Fibroblast of peridontal ligament (primary cell): Measurements from ENCODE around the gene FBXO33.

Experiments used
- DNase-seq: peaks from one replicate; pipeline ENCODE4 v3.0.0-alpha.2; 2010; ENCODE audit errors: extremely low read depth

FBXO33 gene

DNA sequence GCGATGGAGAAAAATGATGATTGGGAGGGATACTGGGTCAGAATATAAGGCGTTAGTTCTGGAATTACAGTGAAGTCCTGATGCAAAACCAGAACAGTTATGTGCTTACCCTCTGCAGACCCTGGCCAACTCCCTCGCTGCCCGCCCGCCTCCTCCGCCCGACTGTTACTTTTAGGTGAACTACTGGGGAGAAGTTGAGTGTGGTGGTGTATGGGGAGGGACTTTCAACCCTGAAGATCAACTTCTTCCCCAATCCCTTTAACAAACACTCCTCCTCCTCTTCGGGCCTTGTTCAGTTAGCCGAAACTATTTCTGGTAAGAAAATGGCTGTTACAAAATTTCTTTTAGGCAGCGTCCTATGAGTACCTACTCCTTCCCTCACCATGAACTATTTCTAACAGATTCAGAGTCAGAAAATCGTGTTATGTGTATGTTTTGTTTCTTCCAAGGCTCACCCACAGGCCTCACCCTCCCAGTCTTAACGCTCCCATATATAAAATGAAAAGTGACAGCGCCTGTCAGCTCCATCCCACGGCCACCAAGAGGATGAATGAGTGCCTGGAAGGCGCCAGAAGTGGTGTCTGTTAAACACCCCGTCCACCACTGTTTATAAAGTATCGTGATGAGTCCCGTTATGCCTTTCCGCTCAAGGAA is 1.3 kb downstream of the FBXO33 start:
- peak; percentile 16 for DNase-seq

DNA sequence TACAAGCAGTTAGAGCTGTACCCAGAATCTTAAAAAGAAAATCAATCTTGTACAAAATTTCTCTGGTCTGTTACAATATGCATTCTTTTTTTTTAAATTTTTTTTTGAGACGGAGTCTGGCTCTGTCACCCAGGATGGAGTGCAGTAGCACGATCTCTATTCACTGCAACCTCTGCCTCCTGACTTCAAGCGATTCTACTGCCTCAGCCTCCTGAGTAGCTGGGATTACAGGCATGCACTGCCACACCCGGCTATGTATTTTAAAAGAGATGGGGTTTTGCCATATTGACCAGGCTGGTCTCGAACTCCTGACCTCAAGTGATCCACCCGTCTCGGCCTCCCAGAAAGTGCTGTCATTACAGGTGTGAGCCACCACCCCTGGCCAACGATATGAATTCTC is 4.1 kb downstream of the FBXO33 start:
- no peak for DNase-seq

DNA sequence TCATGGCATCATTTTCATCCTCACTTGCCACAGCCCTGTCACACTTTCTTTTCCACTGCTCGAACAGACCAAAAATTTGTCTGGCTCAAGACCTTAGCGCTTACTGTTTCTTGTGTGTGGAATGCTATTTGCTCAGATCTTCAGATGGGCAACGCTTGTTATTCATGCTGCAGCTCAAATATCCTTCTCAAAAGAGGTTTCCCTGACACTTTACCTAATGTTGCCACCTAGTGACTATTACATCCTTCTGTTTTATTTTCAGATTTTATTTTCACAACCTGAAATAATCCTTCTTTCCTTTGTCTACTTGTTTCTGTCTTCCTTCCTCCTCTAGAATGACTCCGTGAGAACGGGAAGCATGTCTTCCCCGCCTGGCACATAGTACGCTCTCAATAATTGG is 5.6 kb downstream of the FBXO33 start:
- peak; percentile 75 for DNase-seq

DNA sequence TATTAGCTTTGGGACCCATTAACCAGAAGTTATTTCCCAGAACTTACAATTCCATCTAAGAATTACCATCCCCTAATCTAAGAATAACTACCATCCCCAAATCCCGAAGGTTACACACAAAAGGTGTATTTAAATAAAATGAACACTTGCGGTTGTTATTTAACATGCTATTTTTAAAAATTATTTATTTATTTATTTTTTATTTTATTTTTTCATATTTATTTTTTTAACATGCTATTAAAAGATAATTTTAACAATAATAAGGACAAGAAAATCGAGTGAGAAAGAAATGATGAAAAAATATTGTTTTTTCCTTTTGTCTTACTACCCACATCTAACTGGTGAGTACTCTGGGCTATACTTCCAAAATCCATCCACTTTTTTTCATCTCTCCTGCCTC is 6.3 kb downstream of the FBXO33 start:
- DNase-seq, result no peak

DNA sequence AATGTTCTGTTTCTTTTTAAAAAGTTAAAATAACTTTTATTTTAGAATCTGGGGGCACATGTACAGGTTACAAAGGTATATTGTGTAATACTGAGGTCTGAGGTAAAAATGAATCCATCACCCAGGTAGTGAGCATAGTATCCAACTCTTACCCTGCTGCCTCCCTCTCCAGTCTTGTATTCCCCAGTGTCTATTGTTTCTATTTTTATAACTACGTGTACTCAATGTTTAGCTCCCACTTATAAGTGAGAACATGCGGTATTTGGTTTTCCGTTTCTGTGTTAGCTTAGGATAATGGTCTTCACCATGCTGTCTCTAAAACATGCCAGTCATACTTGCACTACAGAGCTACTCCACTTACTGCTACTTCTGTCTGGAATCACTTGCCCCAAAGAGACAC is 8.4 kb downstream of the FBXO33 start:
- DNase-seq, result no peak

DNA sequence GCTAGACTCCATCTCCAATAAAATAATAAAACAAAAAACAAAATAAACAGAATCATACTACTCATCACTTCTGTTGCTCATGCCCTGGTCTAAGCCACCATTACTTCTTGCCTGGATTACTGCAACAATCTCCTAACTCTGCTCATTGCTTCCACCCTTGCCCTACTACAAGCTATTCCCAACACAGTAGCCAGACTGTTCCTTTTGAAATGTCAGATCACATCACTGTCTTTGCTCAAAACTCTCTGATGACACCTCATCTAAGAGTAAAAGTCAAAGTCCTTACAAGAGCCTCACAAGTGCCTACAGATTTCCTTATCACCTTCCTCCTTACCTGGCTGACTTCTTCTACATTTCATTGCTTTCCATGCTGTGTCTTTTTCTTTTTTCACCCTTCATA is 10.0 kb downstream of the FBXO33 start:
- no peak for DNase-seq

- DNase-seq, result no peak
Measured at GRCh38 chr14:39419272-39419671, 13.0 kb downstream of the FBXO33 start.

DNA sequence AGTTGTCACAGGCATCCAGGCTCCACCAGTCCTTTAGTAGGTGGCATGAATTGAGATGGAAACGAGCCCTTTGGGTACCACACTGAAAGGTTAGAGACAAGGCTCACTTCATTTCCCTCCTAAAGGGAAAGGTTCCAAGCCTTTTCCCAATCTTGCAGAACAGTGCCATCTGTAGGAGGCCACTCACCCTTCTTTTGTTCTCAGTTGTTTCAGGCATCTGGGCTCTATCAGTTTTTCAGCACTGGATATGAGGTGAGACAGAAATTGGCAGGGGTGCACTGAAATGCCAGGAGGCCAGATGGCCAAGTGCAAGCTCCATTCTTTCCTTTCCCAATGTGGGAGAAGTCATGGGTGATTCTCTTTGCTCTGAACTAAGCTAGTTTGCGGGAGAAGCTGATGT is 15.2 kb downstream of the FBXO33 start:
- DNase-seq, result peak; percentile 45

DNA sequence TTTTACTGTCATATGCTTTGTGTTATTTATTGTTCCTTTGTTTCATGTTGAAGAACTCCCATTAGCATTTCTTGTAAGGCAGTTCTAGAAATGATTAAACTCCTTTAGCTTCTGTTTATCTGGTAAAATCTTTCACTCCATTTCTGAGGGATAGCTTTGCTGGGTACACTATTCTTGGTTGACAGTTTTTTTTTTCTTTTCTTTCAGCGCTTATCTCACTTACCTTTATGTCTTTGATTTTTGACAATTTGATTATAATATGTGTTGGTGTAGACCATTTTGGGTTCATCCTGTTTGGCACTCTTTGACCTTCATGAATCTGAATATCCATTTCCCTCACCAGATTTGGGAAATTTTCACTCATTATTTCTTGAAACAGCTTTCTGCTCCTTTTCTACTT is 16.2 kb downstream of the FBXO33 start:
- DNase-seq, result no peak

DNA sequence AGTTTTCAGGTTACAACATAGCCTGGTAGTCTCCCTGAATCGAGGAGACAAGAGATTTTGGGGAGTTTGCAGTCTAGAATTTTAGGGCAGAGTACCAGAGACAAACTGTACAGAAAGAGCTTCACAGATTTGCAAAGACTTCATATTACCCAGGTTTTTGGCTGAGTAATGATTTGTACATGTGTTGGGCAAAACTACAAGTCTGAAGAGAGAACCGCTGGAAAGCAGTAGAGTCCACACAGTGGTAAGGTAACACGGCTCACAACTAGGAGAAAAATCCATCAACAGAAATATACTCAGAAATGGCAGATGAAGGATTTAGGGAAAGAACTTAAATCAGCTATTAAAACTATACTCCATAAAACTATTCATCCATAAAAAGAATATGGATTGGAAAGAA is 25.7 kb downstream of the FBXO33 start:
- DNase-seq, result no peak

DNA sequence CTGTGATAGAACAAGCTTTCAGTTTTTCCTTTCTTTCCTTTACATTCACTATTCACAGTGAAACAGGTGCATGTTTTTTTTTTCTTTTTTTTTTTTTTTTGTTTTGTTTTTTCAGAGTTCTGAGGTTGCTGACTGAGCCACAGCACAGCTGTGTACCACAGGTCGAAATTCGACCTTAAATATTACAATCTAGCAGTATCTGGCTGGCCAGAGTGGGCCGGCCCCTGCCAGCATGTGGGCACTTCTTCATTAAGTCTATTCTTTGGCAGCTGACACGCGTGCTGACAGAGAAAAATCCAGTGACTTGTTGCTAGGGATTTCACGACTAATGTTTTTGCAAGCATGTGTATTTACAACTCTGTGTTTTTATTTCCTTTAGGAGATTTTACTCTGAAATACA is 33.9 kb downstream of the FBXO33 start:
- DNase-seq, result no peak

- peak; percentile 59 for DNase-seq
Measured at GRCh38 chr14:39396448-39396847, 35.8 kb downstream of the FBXO33 start.

DNA sequence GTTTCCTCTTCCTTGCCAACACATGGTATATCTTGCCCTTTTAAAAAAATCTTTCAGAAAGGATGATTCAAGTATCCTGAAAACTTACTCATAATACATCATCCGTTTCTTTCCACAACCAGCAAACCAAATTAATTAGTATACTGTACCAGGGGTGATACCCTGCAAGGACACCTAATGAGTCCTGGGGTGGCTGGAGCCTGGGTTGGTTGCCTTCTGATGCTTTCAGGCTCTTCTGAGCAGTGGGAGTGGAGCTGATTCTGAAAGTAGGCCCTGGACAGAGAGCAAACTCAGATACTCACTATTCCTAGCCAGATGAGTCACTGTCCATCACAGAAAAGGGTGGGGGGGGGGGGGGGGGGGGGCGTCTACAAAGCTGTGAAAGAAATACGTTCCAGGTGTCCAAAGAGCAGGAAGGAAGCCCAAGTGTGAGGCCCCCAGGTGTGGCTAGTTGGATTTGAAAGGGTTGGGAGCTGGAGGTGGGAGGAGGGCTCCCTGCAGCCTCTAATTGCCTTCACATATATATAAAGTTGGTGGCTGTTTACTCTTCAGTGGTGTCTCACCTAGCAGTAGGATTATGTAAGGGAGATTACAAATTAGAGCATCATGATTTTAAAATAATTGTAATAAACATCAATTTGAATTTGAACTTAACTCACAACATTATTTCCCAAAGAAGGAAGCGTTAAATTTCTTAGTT is 36.5 kb downstream of the FBXO33 start:
- no peak for DNase-seq

GRCh38 chr14:39393289-39393688 is 38.9 kb downstream of the FBXO33 start:
- no peak for DNase-seq

DNA sequence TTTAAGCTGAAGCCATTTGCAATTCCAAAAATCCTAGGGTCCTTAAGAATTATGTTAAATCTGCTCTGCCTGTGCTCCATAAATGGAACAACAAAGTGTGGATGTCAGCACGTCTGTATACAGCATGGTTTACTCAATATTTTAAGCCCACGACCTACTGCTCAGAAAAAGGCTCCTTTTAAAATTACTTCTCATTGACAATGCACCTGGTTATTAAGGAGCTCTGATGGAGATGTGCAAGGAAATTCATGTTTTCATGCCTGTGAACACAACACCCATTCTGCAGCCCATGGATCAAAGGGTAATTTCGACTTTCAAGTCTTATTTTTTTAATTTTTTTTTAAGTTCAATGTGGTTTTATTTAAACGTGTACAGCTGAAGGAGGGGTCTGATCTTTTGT is 48.1 kb downstream of the FBXO33 start:
- no peak for DNase-seq

GRCh38 chr14:39383741-39384140 is 48.5 kb downstream of the FBXO33 start:
- no peak for DNase-seq

GRCh38 chr14:39383026-39383660 is 49.1 kb downstream of the FBXO33 start:
- DNase-seq, result no peak

DNA sequence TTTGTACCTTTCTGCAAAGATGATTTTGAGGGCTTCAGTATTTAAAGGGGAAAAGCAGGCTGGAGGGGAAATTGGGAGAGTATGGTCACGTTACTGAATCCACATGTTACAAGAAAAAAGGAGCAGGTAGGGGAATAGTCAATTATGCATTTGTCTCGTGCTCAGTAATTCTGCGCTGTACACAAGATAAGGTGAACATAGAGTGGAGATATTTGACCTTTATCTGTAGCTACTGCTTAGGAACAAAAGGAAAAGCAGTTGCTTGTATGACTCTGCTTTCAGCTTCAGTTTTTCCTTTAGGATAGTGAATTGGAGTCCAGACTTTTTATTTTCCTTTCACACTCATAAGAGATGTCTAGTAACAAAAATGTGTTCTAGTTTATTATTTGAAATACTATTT is 49.8 kb downstream of the FBXO33 start:
- no peak for DNase-seq

DNA sequence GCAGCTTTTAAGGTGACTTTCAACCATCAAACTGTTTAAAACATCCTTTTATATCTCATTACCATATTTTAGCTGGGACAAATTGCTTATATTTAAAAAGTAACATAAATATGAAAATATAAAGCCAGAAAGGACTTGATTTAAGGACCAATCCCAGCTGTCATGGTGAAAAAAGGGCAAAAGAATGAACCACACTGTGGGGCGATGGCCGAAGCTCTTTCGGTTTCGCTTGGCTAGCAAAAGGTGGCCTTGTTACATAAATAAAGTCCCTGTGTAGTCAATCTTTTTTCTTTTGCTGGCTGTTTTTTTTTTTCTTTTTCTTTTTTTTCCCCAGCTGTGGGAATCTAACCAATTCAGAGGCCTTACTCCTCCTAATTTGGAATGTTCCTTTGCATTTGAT is 50.9 kb downstream of the FBXO33 start:
- DNase-seq, result no peak

GRCh38 chr14:39376667-39377403 is 55.4 kb downstream of the FBXO33 start:
- peak; percentile 69 for DNase-seq

- peak; percentile 82 for DNase-seq
Measured at GRCh38 chr14:39374851-39375250, 57.4 kb downstream of the FBXO33 start.

DNA sequence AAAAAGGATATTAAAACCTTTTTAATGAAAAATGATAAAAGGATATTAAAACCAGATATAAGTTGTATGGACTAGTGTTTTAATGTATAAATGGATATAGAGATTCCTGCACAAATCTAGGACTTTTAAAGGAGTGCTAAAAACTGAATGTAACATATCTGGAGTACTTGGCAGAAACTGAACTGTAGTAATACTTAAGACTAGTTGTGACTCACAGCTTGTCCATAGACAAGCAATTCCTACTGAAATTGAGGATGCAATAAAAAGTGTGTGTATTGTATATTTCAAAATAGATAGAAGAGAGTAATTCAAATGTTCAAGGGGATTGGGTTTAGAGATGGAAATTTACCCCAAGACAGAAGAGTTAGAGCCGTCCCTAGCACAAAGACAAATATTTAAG is 59.6 kb downstream of the FBXO33 start:
- DNase-seq, result peak; percentile 64

- no peak for DNase-seq
Measured at GRCh38 chr14:39370415-39370814, 61.8 kb downstream of the FBXO33 start.
